OCI-LY1 (cell line): ENCODE results near the gene BTBD9.

ENCODE experiments used
- H2AFZ ChIP-seq: fragments of 200-600 bp; sonication (generic), shearing (Covaris generic); 2 replicates; pipeline ENCODE4 v1.6.0; 2014; ENCODE audit warnings: antibody characterized with exemption, mild to moderate bottlenecking, low read length
- H3F3A ChIP-seq: fragments of 200-600 bp; sonication (generic), shearing (Covaris generic); 2 replicates; pipeline ENCODE4 v1.6.0; 2014; ENCODE audit warnings: mild to moderate bottlenecking, antibody characterized with exemption, low read length, moderate library complexity; ENCODE audit not compliant: insufficient read depth
- H3K27ac ChIP-seq: fragments of 200-600 bp; sonication (generic); 2 replicates; pipeline ENCODE4 v1.5.1; 2014; ENCODE audit warnings: low read length, mixed run types, mild to moderate bottlenecking, low read depth; ENCODE audit not compliant: poor library complexity, severe bottlenecking
- H3K27me3 ChIP-seq: fragments of 200-600 bp; sonication (generic); 2 replicates; pipeline ENCODE4 v1.6.0; 2014; ENCODE audit warnings: antibody characterized with exemption, mild to moderate bottlenecking, low read length, moderate library complexity; ENCODE audit not compliant: insufficient read depth
- H3K36me3 ChIP-seq: fragments of 200-600 bp; sonication (generic); 2 replicates; pipeline ENCODE4 v1.6.1; 2014; ENCODE audit warnings: mild to moderate bottlenecking, antibody characterized with exemption, low read length, moderate library complexity, mixed read lengths; ENCODE audit not compliant: insufficient read depth
- H3K4me1 ChIP-seq: fragments of 200-600 bp; sonication (generic); 2 replicates; pipeline ENCODE4 v1.5.1; 2014; ENCODE audit warnings: mild to moderate bottlenecking, low read length, moderate library complexity; ENCODE audit not compliant: insufficient read depth, severe bottlenecking
- H3K4me2 ChIP-seq: fragments of 200-600 bp; sonication (generic), shearing (Covaris generic); 2 replicates; pipeline ENCODE4 v1.6.1; 2014; ENCODE audit warnings: low read length
- H3K4me3 ChIP-seq: fragments of 200-600 bp; sonication (generic); 2 replicates; pipeline ENCODE4 v1.5.1; 2014; ENCODE audit warnings: low read length, low read depth, mild to moderate bottlenecking, mixed read lengths; ENCODE audit not compliant: poor library complexity, severe bottlenecking
- H3K79me2 ChIP-seq: fragments of 200-600 bp; shearing (Covaris generic); 2 replicates; pipeline ENCODE4 v1.6.1; 2016; ENCODE audit warnings: mixed run types, low read length, mixed read lengths; ENCODE audit not compliant: insufficient read depth
- H3K9ac ChIP-seq: fragments of 200-600 bp; sonication (generic), shearing (Covaris generic); 2 replicates; pipeline ENCODE4 v1.6.1; 2014; ENCODE audit warnings: mild to moderate bottlenecking, low read length, mixed read lengths
- H3K9me2 ChIP-seq: fragments of 200-600 bp; sonication (generic), shearing (Covaris generic); 2 replicates; pipeline ENCODE4 v1.6.1; 2014; ENCODE audit warnings: low read depth, mild to moderate bottlenecking, low read length, mixed read lengths
- H3K9me3 ChIP-seq: fragments of 200-600 bp; shearing (Covaris generic); 2 replicates; pipeline ENCODE4 v1.6.1; 2014; ENCODE audit warnings: low read length, mixed read lengths
- H4K20me1 ChIP-seq: fragments of 200-600 bp; sonication (generic), shearing (Covaris generic); 2 replicates; pipeline ENCODE4 v1.6.0; 2016; ENCODE audit warnings: mild to moderate bottlenecking, low read length; ENCODE audit not compliant: insufficient read depth
- EZH2 ChIP-seq: fragments of 200-600 bp; sonication (generic), shearing (Covaris generic); IDR thresholded peaks from 2 replicates; pipeline ENCODE4 v1.8.0; 2017; ENCODE audit warnings: borderline replicate concordance, mixed run types, mild to moderate bottlenecking, antibody characterized with exemption, low read length, moderate library complexity, mixed read lengths
- TF ChIP-seq, protein P1 (sequence below): fragments of 200-600 bp; sonication (generic), shearing (Covaris generic); IDR thresholded peaks from 2 replicates; pipeline ENCODE4 v1.5.1; 2017; ENCODE audit warnings: mild to moderate bottlenecking, antibody characterized with exemption, low read length, moderate library complexity, mixed read lengths

Gene BTBD9

DNA sequence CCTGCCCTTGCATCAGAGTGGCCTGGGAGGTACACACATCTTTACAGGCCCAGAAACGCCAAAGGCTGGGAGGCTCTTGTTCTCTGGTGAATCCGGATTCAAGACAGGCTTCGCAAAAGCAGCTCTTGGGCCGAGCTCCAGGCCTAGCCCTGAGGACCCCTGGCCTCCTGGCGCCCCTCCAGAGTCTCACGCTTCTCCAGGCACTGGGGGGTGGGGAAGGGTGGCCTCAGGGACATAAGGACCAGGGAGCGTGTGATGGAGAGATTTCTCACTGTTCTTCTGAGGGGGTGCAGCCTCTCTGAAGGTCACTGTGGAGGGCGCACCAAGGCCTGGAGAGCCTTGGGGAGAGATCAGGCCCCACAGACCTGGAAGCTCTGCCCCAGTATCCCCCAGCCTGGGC lies 471.0 kb downstream of the BTBD9 start:
- H4K20me1 ChIP-seq: no peaks in the 10 kb centered on the region
- no peaks in the 10 kb centered on the region for H3K79me2 ChIP-seq
- no peak overlapping the region for H3K9ac ChIP-seq
- H2AFZ ChIP-seq: no peak overlapping the region
- H3K27me3 ChIP-seq: no peaks in the 10 kb centered on the region
- no peaks in the 10 kb centered on the region for H3K4me1 ChIP-seq
- H3K36me3 ChIP-seq: no peaks in the 10 kb centered on the region
- no peak overlapping the region for H3K27ac ChIP-seq
- no peak overlapping the region for H3K4me3 ChIP-seq
- no peak for TF ChIP-seq EZH2
- TF ChIP-seq, protein P1, sequence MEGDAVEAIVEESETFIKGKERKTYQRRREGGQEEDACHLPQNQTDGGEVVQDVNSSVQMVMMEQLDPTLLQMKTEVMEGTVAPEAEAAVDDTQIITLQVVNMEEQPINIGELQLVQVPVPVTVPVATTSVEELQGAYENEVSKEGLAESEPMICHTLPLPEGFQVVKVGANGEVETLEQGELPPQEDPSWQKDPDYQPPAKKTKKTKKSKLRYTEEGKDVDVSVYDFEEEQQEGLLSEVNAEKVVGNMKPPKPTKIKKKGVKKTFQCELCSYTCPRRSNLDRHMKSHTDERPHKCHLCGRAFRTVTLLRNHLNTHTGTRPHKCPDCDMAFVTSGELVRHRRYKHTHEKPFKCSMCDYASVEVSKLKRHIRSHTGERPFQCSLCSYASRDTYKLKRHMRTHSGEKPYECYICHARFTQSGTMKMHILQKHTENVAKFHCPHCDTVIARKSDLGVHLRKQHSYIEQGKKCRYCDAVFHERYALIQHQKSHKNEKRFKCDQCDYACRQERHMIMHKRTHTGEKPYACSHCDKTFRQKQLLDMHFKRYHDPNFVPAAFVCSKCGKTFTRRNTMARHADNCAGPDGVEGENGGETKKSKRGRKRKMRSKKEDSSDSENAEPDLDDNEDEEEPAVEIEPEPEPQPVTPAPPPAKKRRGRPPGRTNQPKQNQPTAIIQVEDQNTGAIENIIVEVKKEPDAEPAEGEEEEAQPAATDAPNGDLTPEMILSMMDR: no peak
- H3K4me2 ChIP-seq: no peak overlapping the region
- H3F3A ChIP-seq: no peaks in the 10 kb centered on the region
- no peaks in the 10 kb centered on the region for H3K9me2 ChIP-seq
- no peaks in the 10 kb centered on the region for H3K9me3 ChIP-seq

DNA sequence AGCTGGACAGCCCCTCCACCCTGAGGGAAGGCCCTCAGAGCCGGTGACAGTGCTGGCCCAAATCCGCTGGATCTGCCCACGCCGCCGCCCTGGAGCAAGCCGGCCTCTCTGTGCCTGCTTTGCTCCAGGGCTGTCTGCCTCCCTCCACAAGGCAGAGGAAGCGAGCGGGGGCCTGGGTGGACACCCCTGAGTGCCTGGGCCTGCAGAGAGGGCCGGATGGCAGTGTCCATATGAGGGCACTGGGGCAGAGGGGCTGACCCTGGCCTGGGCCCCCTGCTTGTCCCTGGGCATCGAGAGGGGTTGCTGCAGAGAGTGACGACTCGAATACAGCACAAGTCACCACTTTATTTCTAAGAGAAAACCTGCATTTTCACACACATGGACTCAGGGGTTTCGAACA lies 471.6 kb downstream of the BTBD9 start:
- H3F3A ChIP-seq: no peaks in the 10 kb centered on the region
- no peaks in the 10 kb centered on the region for H3K36me3 ChIP-seq
- no peaks in the 10 kb centered on the region for H3K9me3 ChIP-seq
- no peaks in the 10 kb centered on the region for H3K79me2 ChIP-seq
- no peak overlapping the region for H3K9ac ChIP-seq
- no peak overlapping the region for H3K4me2 ChIP-seq
- no peaks in the 10 kb centered on the region for H3K27me3 ChIP-seq
- no peaks in the 10 kb centered on the region for H4K20me1 ChIP-seq
- H3K4me1 ChIP-seq: no peaks in the 10 kb centered on the region
- H3K4me3 ChIP-seq: no peak overlapping the region
- no peak overlapping the region for H3K27ac ChIP-seq
- H3K9me2 ChIP-seq: no peaks in the 10 kb centered on the region
- H2AFZ ChIP-seq: no peak overlapping the region
- TF ChIP-seq, protein P1: no peak
- no peak for TF ChIP-seq EZH2

DNA sequence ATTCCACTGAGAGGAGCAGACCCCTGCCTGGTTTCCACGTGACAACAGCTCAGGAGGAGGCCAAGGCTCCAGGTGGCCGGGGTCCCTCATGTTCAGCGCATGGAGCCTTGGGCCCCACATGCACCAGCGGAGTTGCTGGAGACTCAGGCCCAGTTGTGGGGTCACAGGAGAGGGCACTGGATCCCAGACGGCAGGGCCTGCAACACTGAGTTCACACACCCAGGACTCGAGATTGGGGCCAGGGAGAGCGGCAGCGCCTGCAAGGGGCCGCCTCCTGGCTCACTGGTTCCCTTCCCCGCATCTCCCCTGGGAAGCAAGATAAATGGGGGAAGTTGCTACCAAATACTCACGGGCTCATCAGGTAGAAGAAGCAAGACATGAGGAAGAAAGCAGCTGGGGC lies 472.1 kb downstream of the BTBD9 start:
- H3K4me2 ChIP-seq: no peak overlapping the region
- no peaks in the 10 kb centered on the region for H3F3A ChIP-seq
- no peaks in the 10 kb centered on the region for H3K4me1 ChIP-seq
- H3K9me3 ChIP-seq: no peaks in the 10 kb centered on the region
- no peak overlapping the region for H3K9ac ChIP-seq
- H3K9me2 ChIP-seq: no peaks in the 10 kb centered on the region
- H3K27me3 ChIP-seq: no peaks in the 10 kb centered on the region
- TF ChIP-seq, protein P1: no peak
- no peak for TF ChIP-seq EZH2
- H3K4me3 ChIP-seq: no peak overlapping the region
- H3K79me2 ChIP-seq: no peaks in the 10 kb centered on the region
- H4K20me1 ChIP-seq: no peaks in the 10 kb centered on the region
- H2AFZ ChIP-seq: no peak overlapping the region
- H3K27ac ChIP-seq: no peak overlapping the region
- no peaks in the 10 kb centered on the region for H3K36me3 ChIP-seq
